Panc1 (cell line): Measurements from ENCODE around the gene TRIOBP. TPM values are rescaled to one million over a fixed set of nuclear protein-coding genes. Genes with fewer than 3 reads are reported as not detected.

Source experiments
- ATAC-seq: fragments of 200-7000 bp; cut with Tn5 transposase; 2 replicates; pipeline ENCODE4 v1.9.1; 2020; ENCODE audit warnings: mild to moderate bottlenecking, moderate library complexity
- BruUV-seq: library from RNA; stranded (reverse); fragments of 400-500 nt; replicated peaks from 2 replicates; lab custom pipeline; 2021; lab: Mats Ljungman, UMichigan
- CTCF ChIA-PET: fragments of 300-600 bp; sonication (Branson Sonifier 250); formaldehyde crosslinking; loops from one replicate; lab custom pipeline; 2022; ENCODE audit warnings: antibody characterized with exemption; lab: Charles Lee
- POLR2A ChIA-PET: fragments of 300-600 bp; sonication (Branson Sonifier 250); formaldehyde crosslinking; loops from one replicate; lab custom pipeline; 2022; ENCODE audit warnings: antibody characterized with exemption; lab: Charles Lee
- DNase-seq: peaks from one replicate; pipeline ENCODE4 v3.0.0-alpha.2; 2010; ENCODE audit warnings: low read depth, low spot score
- H3K27ac ChIP-seq: 2 replicates; pipeline ENCODE4 v1.5.1; 2011; ENCODE audit warnings: mild to moderate bottlenecking, low read length, inconsistent platforms
- H3K27me3 ChIP-seq: fragments of 200-500 bp; sonication (Bioruptor generic); 2 replicates; pipeline ENCODE4 v1.6.0; 2014; ENCODE audit warnings: low read length, inconsistent platforms; ENCODE audit not compliant: control insufficient read depth, insufficient read depth
- H3K36me3 ChIP-seq: fragments of 200-500 bp; sonication (Bioruptor generic); 2 replicates; pipeline ENCODE4 v1.5.1; 2014; ENCODE audit warnings: inconsistent platforms, mild to moderate bottlenecking, low read length, moderate library complexity; ENCODE audit not compliant: control insufficient read depth, insufficient read depth
- H3K4me1 ChIP-seq: 2 replicates; pipeline ENCODE4 v1.5.1; 2011; ENCODE audit warnings: inconsistent platforms, mild to moderate bottlenecking, low read length, moderate library complexity; ENCODE audit not compliant: control insufficient read depth, insufficient read depth
- H3K4me3 ChIP-seq, 2 experiments: 2 replicates each; pipeline ENCODE4 v1.5.1; 2011 to 2012; ENCODE audit warnings: low read depth in 2 of 2, low read length in 2 of 2, mild to moderate bottlenecking in 2 of 2, inconsistent platforms in 1 of 2, moderate library complexity in 1 of 2
- H3K9me3 ChIP-seq: fragments of 200-500 bp; sonication (Bioruptor generic); 2 replicates; pipeline ENCODE4 v1.5.1; 2014; ENCODE audit warnings: low read depth, mild to moderate bottlenecking, inconsistent platforms, low read length, moderate library complexity; ENCODE audit not compliant: control insufficient read depth, insufficient read depth
- CTCF ChIP-seq: fragments of 450-650 bp; IDR thresholded peaks from 2 replicates; pipeline ENCODE4 v1.5.1; 2017; ENCODE audit warnings: mild to moderate bottlenecking
- POLR2AphosphoS5 ChIP-seq: IDR thresholded peaks from 2 replicates; pipeline ENCODE4 v1.6.1; 2012; ENCODE audit warnings: mild to moderate bottlenecking, low read depth, low read length, moderate library complexity
- REST ChIP-seq, 2 experiments: IDR thresholded peaks; 2 replicates each; pipeline ENCODE4 v1.6.1; 2011 to 2012; ENCODE audit warnings: low read depth in 2 of 2, control low read depth in 1 of 2, low read length in 1 of 2, mild to moderate bottlenecking in 1 of 2, moderate library complexity in 1 of 2; ENCODE audit not compliant: insufficient read depth in 1 of 2
- SIN3A ChIP-seq: IDR thresholded peaks from 2 replicates; pipeline ENCODE4 v1.6.1; 2012; ENCODE audit warnings: low read depth, mild to moderate bottlenecking, low read length, moderate library complexity, borderline replicate concordance; ENCODE audit not compliant: insufficient read depth
- TCF7L2 ChIP-seq: IDR thresholded peaks from 2 replicates; pipeline ENCODE4 v1.6.1; 2011; ENCODE audit warnings: mild to moderate bottlenecking, low read depth, low read length, inconsistent platforms
- in situ Hi-C: cut with HindIII; loops from 2 replicates; pipeline ENCODE4 v1.10.0; 2016; ENCODE audit warnings: low sequenced_read_pairs, low pct_unique_long_range_greater_than_20kb
- intact Hi-C: fragments of 100-400 bp; cut with micrococcal nuclease; formaldehyde crosslinking; loops from one replicate; pipeline ENCODE4 v1.10.0; 2022; ENCODE audit not compliant: unreplicated experiment
- total RNA-seq: library from RNA; stranded (reverse); gene quantifications from one replicate; pipeline ENCODE4 v1.2.1, GENCODE V29; 2021; ENCODE audit not compliant: unreplicated experiment

TRIOBP gene
- total RNA-seq, 1 experiment from 2014 or later = 50.5 TPM

GRCh38 chr22:37739035-37739434 is 42.2 kb downstream of the TRIOBP start:
- no peaks in the 10 kb centered on the region for H3K27me3 ChIP-seq
- ATAC-seq (no peak), DNase-seq (no peak)
- CTCF ChIA-PET = no interaction called here
- in situ Hi-C loops (no loop called here), intact Hi-C loops (no loop called here)
- BruUV-seq = no TSS peak
- no peak overlapping the region for H3K4me3 ChIP-seq
- TF ChIP-seq CTCF = no peak
- TF ChIP-seq SIN3A = no peak
- no peak for TF ChIP-seq REST (IDR thresholded peaks at IDR 0.05; ENCODE audit: insufficient read depth in 1 of 2, low read depth in 2 of 2, low read length in 1 of 2)
- no peak for TF ChIP-seq POLR2AphosphoS5
- no peak for TF ChIP-seq TCF7L2
- H3K36me3 ChIP-seq = no peaks in the 10 kb centered on the region
- POLR2A ChIA-PET = no interaction called here
- H3K9me3 ChIP-seq = no peaks in the 10 kb centered on the region
- peaks cover 10% of the 10 kb centered on the region for H3K4me1 ChIP-seq
- no peak overlapping the region for H3K27ac ChIP-seq

- POLR2A ChIA-PET = no interaction called here
- CTCF ChIA-PET = no interaction called here
These were observed 42.8 kb downstream of the TRIOBP start for GRCh38 chr22:37739611-37740049.

More at GRCh38 chr22:37739611-37740049, 42.8 kb downstream of the TRIOBP start:
- H3K9me3 ChIP-seq = no peaks in the 10 kb centered on the region
- no peak overlapping the region for H3K27ac ChIP-seq
- intact Hi-C loops (no loop called here), in situ Hi-C loops (no loop called here)
- DNase-seq (no peak), ATAC-seq (no peak)
- H3K4me1 ChIP-seq = peaks cover 11% of the 10 kb centered on the region
- BruUV-seq = no TSS peak
- no peak overlapping the region for H3K4me3 ChIP-seq
- TF ChIP-seq REST (IDR thresholded peaks at IDR 0.05; ENCODE audit: insufficient read depth in 1 of 2, low read depth in 2 of 2, low read length in 1 of 2) = no peak
- no peak for TF ChIP-seq TCF7L2
- no peak for TF ChIP-seq CTCF
- TF ChIP-seq SIN3A = no peak
- no peak for TF ChIP-seq POLR2AphosphoS5
- no peaks in the 10 kb centered on the region for H3K27me3 ChIP-seq
- no peaks in the 10 kb centered on the region for H3K36me3 ChIP-seq
